Measurements from ENCODE around the gene FAM149B1. TPM values are rescaled to one million over a fixed set of nuclear protein-coding genes. Genes with fewer than 3 reads are reported as not detected.

The FAM149B1 gene
- total RNA-seq, 1 donor from 2014 or later = 35.9 TPM

DNA sequence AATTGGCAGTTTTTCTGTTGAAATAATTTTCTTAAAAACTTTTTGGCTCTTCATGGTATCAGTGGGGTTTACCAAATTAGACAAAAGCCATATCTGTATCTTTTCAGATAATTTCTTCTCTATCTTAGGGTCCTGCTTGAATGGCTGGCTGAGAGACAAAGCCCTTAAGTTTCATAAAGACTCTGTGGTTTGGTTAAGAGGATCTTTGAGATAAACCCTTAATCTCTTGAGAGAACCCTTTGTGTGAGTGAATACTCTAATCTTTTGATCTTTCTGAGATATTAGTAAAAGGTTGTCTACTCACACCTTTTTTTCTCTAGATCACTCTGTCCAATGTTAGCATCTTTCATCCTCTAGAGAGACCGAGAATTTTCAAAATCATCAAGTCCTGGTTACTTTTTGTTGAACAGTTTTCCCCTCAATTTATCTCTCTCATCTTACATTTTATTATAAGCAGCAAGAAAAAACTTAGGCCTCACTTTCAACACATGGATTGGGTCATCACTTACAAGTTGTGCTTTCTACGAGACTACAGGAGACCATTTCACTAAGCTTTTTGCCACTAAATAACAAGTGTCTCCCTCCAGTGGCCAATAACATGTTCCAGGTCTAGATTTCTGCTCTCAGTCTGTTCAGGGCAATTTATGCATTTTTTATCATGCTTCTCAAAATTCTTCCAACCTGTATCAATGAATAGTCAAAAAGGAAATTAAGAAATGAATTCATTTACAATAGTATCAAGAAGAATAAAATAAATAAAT is 50.7 kb downstream of the FAM149B1 start:
- TF ChIP-seq, protein P1, sequence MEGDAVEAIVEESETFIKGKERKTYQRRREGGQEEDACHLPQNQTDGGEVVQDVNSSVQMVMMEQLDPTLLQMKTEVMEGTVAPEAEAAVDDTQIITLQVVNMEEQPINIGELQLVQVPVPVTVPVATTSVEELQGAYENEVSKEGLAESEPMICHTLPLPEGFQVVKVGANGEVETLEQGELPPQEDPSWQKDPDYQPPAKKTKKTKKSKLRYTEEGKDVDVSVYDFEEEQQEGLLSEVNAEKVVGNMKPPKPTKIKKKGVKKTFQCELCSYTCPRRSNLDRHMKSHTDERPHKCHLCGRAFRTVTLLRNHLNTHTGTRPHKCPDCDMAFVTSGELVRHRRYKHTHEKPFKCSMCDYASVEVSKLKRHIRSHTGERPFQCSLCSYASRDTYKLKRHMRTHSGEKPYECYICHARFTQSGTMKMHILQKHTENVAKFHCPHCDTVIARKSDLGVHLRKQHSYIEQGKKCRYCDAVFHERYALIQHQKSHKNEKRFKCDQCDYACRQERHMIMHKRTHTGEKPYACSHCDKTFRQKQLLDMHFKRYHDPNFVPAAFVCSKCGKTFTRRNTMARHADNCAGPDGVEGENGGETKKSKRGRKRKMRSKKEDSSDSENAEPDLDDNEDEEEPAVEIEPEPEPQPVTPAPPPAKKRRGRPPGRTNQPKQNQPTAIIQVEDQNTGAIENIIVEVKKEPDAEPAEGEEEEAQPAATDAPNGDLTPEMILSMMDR (IDR thresholded peaks at IDR 0.05; ENCODE audit: unreplicated experiment) = peak; percentile 61
- no peaks in the 10 kb centered on the region for H3K27me3 Mint-ChIP-seq
- no peak for DNase-seq (ENCODE audit: low spot score, unreplicated experiment)
- peaks cover 31% of the 10 kb centered on the region for H3K36me3 Mint-ChIP-seq (ENCODE audit: insufficient read depth)
- no peak overlapping the region for H3K4me3 Mint-ChIP-seq (ENCODE audit: low read depth)
- peak overlapping the region; percentile 13 for H3K27ac Mint-ChIP-seq
- no peaks in the 10 kb centered on the region for H3K9me3 Mint-ChIP-seq (ENCODE audit: low read depth)
- peaks cover 2% of the 10 kb centered on the region for H3K4me1 Mint-ChIP-seq (ENCODE audit: low read depth)

DNA sequence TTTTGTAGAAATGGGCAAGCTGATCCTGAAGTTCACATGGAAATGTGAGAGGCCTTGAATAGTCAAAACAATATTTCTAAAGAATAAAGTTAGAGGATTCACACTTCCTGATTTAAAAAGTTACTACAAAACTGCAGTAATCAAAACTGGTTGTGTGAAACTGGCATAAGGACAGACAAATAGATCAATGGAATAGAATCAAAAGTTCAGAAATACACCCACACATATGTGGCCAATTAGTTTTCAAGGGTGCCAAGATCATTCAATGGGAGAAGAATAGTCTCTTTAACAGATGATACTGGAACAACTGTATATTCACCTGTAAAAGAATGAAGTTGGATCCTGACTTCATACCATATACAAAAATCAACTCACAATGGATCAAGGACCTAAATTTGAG is 51.5 kb downstream of the FAM149B1 start:
- no peaks in the 10 kb centered on the region for H3K27me3 Mint-ChIP-seq
- H3K4me1 Mint-ChIP-seq (ENCODE audit: low read depth) = peaks cover 2% of the 10 kb centered on the region
- no peak overlapping the region for H3K27ac Mint-ChIP-seq
- TF ChIP-seq, protein P1 (IDR thresholded peaks at IDR 0.05; ENCODE audit: unreplicated experiment) = no peak
- peaks cover 28% of the 10 kb centered on the region for H3K36me3 Mint-ChIP-seq (ENCODE audit: insufficient read depth)
- DNase-seq (ENCODE audit: low spot score, unreplicated experiment) = no peak
- no peaks in the 10 kb centered on the region for H3K9me3 Mint-ChIP-seq (ENCODE audit: low read depth)
- no peak overlapping the region for H3K4me3 Mint-ChIP-seq (ENCODE audit: low read depth)

DNA sequence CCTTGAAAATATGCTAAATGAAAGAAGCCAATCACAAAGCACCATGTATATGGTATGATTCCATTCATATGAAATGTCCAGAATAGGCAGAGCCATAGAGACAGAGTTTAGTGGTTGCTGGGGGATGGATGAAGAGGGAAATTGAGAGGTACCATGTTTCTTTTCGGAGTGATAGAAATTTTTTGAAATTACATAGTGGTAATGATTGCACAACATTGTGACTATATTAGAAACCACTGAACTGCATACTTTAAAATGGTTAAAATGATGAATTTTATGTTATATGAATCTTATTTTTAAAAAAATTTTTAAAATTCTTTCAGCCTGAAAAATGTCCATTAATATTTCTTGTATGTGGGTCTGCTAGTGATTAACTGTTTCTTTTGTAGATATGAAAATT is 53.1 kb downstream of the FAM149B1 start:
- no peak for DNase-seq (ENCODE audit: low spot score, unreplicated experiment)
- Mint-ChIP-seq H3K36me3 (ENCODE audit: insufficient read depth) (peaks cover 24% of the 10 kb centered on the region), H3K9me3 (ENCODE audit: low read depth) (no peaks in the 10 kb centered on the region), H3K4me3 (ENCODE audit: low read depth) (no peak overlapping the region), H3K27ac (no peak overlapping the region), H3K4me1 (ENCODE audit: low read depth) (peaks cover 2% of the 10 kb centered on the region), H3K27me3 (no peaks in the 10 kb centered on the region)
- TF ChIP-seq, protein P1 (IDR thresholded peaks at IDR 0.05; ENCODE audit: unreplicated experiment) = no peak

DNA sequence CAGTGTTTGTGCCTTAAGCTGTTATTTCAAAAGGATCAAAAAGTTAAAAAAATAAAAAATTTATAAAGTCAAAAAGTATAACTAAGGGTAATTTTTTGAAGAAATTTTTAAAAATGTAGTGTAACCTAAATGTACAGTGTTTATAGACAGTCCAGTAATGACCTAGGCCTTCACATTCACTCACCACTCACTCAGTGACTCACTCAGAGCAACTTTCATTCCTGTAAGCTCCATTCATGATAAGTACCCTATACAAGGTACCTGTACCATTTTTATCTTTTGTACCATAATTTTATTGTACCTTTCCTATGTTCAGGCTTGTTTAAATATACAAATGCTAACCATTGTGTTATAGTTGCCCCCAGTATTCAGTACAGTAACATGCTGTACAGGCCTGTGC is 57.6 kb downstream of the FAM149B1 start:
- no peaks in the 10 kb centered on the region for H3K9me3 Mint-ChIP-seq (ENCODE audit: low read depth)
- H3K36me3 Mint-ChIP-seq (ENCODE audit: insufficient read depth) = peaks cover 8% of the 10 kb centered on the region
- H3K27ac Mint-ChIP-seq = no peak overlapping the region
- peaks cover 2% of the 10 kb centered on the region for H3K4me1 Mint-ChIP-seq (ENCODE audit: low read depth)
- TF ChIP-seq, protein P1 (IDR thresholded peaks at IDR 0.05; ENCODE audit: unreplicated experiment) = no peak
- H3K4me3 Mint-ChIP-seq (ENCODE audit: low read depth) = no peak overlapping the region
- H3K27me3 Mint-ChIP-seq = no peaks in the 10 kb centered on the region
- no peak for DNase-seq (ENCODE audit: low spot score, unreplicated experiment)

DNA sequence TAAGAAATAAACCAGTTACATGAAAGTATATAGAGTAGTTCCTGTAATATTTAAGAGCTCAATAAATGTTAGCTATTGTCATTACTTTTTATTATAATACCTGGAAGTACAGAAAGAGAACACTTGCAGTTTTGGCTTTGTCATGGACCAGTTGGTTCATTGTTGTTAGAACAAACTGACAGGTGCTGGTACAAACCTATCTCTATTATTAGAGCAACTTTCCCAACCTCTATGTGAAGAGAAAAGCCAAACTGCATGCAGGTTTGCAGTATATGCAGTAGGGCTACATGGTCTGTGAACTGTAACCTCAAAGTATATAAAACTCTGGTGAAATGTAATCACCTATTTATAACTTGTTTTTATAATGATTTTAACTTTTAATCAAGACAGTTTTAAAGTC is 58.7 kb downstream of the FAM149B1 start:
- H3K9me3 Mint-ChIP-seq (ENCODE audit: low read depth) = no peaks in the 10 kb centered on the region
- no peak overlapping the region for H3K27ac Mint-ChIP-seq
- no peaks in the 10 kb centered on the region for H3K27me3 Mint-ChIP-seq
- DNase-seq (ENCODE audit: low spot score, unreplicated experiment) = no peak
- H3K4me1 Mint-ChIP-seq (ENCODE audit: low read depth) = peaks cover 2% of the 10 kb centered on the region
- TF ChIP-seq, protein P1 (IDR thresholded peaks at IDR 0.05; ENCODE audit: unreplicated experiment) = no peak
- H3K4me3 Mint-ChIP-seq (ENCODE audit: low read depth) = no peak overlapping the region
- peaks cover 3% of the 10 kb centered on the region for H3K36me3 Mint-ChIP-seq (ENCODE audit: insufficient read depth)
